Measurements from ENCODE around the gene TSPAN15.
A peak's percentile ranks its signal among the peaks of the same experiment; 100 is the strongest.

The TSPAN15 gene

DNA sequence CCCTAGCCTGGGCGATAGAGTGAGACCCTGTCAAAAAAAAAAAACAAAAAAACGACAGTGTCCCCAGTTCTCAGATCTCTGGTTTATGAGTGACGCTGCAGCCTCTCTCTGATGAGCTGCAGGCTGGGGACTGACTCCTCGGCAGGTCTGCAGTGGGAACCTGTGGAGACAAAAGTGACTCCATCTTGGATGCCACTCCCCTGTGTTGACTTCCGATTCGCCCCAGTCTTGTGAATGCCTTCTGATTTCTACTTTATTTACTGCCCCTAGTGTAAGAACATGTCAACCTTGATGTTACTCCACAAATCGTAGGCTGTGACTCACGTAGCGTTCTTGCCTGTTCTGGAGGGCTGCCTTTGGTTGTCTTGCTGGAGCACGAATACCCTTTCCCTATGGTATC, 40.8 kb upstream of the TSPAN15 start:
- no peak overlapping the region for H3K4me3 ChIP-seq (ENCODE audit: low read length)
- H3K4me1 ChIP-seq (ENCODE audit: control insufficient read depth, low read length), result peaks cover 22% of the 10 kb centered on the region
- H3K27ac ChIP-seq (ENCODE audit: low read depth, low read length), result no peak overlapping the region
- TF ChIP-seq, protein P1, sequence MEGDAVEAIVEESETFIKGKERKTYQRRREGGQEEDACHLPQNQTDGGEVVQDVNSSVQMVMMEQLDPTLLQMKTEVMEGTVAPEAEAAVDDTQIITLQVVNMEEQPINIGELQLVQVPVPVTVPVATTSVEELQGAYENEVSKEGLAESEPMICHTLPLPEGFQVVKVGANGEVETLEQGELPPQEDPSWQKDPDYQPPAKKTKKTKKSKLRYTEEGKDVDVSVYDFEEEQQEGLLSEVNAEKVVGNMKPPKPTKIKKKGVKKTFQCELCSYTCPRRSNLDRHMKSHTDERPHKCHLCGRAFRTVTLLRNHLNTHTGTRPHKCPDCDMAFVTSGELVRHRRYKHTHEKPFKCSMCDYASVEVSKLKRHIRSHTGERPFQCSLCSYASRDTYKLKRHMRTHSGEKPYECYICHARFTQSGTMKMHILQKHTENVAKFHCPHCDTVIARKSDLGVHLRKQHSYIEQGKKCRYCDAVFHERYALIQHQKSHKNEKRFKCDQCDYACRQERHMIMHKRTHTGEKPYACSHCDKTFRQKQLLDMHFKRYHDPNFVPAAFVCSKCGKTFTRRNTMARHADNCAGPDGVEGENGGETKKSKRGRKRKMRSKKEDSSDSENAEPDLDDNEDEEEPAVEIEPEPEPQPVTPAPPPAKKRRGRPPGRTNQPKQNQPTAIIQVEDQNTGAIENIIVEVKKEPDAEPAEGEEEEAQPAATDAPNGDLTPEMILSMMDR (IDR thresholded peaks at IDR 0.05; ENCODE audit: low read depth, low read length, poor library complexity, severe bottlenecking), result no peak
- no peak for TF ChIP-seq EZH2phosphoT487 (IDR thresholded peaks at IDR 0.05; ENCODE audit: borderline replicate concordance, low read length)
- H3K9me3 ChIP-seq (ENCODE audit: control insufficient read depth, insufficient read depth, low read length), result no peaks in the 10 kb centered on the region
- no peaks in the 10 kb centered on the region for H3K27me3 ChIP-seq (ENCODE audit: control insufficient read depth, low read length)
- H3K9me2 ChIP-seq (replicated peaks; ENCODE audit: control insufficient read depth, low read length), result no peaks in the 10 kb centered on the region
- H3F3A ChIP-seq (ENCODE audit: control insufficient read depth, insufficient read depth), result no peaks in the 10 kb centered on the region
- no peak overlapping the region for H3K4me2 ChIP-seq (ENCODE audit: low read length)
- no peaks in the 10 kb centered on the region for H4K20me1 ChIP-seq (ENCODE audit: control insufficient read depth, insufficient read depth, low read depth, low read length)
- H3K36me3 ChIP-seq (ENCODE audit: control insufficient read depth, low read length), result no peaks in the 10 kb centered on the region
- no peaks in the 10 kb centered on the region for H3K79me2 ChIP-seq (ENCODE audit: control insufficient read depth, low read length)

DNA sequence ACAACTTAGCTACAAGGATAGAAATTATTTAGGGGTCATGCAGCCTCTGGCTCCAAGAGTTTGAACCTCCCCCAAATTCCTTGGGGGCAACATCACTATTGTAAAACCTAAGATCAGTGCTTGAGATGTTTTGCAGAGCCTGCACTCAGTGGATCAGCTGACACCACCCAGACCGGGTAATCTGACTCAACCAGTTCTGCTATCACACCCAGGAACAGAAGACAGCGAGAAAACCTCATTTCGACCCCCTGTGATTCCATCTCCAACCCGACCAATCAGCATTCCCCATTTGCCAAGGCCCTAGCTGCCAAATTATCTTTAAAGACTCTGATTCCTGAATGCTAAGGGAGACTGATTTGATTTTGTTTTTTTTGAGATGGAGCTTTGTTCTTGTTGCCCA, 39.8 kb upstream of the TSPAN15 start:
- no peak for TF ChIP-seq EZH2phosphoT487 (IDR thresholded peaks at IDR 0.05; ENCODE audit: borderline replicate concordance, low read length)
- TF ChIP-seq, protein P1 (IDR thresholded peaks at IDR 0.05; ENCODE audit: low read depth, low read length, poor library complexity, severe bottlenecking), result no peak
- no peak overlapping the region for H3K4me2 ChIP-seq (ENCODE audit: low read length)
- no peaks in the 10 kb centered on the region for H3K79me2 ChIP-seq (ENCODE audit: control insufficient read depth, low read length)
- H3K4me3 ChIP-seq (ENCODE audit: low read length), result no peak overlapping the region
- H3K9me3 ChIP-seq (ENCODE audit: control insufficient read depth, insufficient read depth, low read length), result no peaks in the 10 kb centered on the region
- no peaks in the 10 kb centered on the region for H3K27me3 ChIP-seq (ENCODE audit: control insufficient read depth, low read length)
- no peaks in the 10 kb centered on the region for H3K9me2 ChIP-seq (replicated peaks; ENCODE audit: control insufficient read depth, low read length)
- H3K36me3 ChIP-seq (ENCODE audit: control insufficient read depth, low read length), result no peaks in the 10 kb centered on the region
- peaks cover 22% of the 10 kb centered on the region for H3K4me1 ChIP-seq (ENCODE audit: control insufficient read depth, low read length)
- H3K27ac ChIP-seq (ENCODE audit: low read depth, low read length), result no peak overlapping the region
- H4K20me1 ChIP-seq (ENCODE audit: control insufficient read depth, insufficient read depth, low read depth, low read length), result no peaks in the 10 kb centered on the region
- H3F3A ChIP-seq (ENCODE audit: control insufficient read depth, insufficient read depth), result no peaks in the 10 kb centered on the region

DNA sequence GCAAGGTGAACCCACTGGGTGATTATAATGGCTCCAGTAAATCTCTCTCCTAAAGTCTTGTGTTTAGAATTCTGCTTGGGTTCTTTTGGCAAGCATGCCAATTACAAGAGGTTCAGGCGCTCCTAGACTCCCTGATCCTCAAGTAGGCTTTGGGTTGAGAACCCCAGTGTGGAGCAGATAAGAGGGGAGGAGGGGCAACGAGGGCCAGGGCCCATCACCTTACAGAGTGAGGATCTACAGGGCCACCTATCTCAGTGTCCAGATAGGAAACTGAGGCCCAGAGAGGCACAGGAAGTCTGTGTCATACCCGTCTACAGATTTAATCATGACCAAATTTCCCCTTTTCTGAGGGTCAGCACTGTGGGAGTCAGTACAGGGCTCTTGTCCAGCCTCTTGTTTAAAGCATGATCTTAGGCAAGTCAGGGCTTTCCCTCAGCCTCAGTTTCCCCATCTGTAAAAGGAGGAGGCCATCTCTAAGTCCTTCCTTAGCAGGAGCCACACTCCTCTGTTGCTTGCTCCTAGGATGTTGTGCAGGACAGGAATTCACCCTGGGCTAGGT, 39.0 kb upstream of the TSPAN15 start:
- no peak for TF ChIP-seq EZH2phosphoT487 (IDR thresholded peaks at IDR 0.05; ENCODE audit: borderline replicate concordance, low read length)
- no peaks in the 10 kb centered on the region for H3K36me3 ChIP-seq (ENCODE audit: control insufficient read depth, low read length)
- H3K4me3 ChIP-seq (ENCODE audit: low read length), result no peak overlapping the region
- no peaks in the 10 kb centered on the region for H4K20me1 ChIP-seq (ENCODE audit: control insufficient read depth, insufficient read depth, low read depth, low read length)
- no peaks in the 10 kb centered on the region for H3K9me2 ChIP-seq (replicated peaks; ENCODE audit: control insufficient read depth, low read length)
- no peak overlapping the region for H3K27ac ChIP-seq (ENCODE audit: low read depth, low read length)
- H3K27me3 ChIP-seq (ENCODE audit: control insufficient read depth, low read length), result no peaks in the 10 kb centered on the region
- H3K9me3 ChIP-seq (ENCODE audit: control insufficient read depth, insufficient read depth, low read length), result no peaks in the 10 kb centered on the region
- no peak overlapping the region for H3K4me2 ChIP-seq (ENCODE audit: low read length)
- H3K4me1 ChIP-seq (ENCODE audit: control insufficient read depth, low read length), result peaks cover 22% of the 10 kb centered on the region
- H3F3A ChIP-seq (ENCODE audit: control insufficient read depth, insufficient read depth), result no peaks in the 10 kb centered on the region
- no peaks in the 10 kb centered on the region for H3K79me2 ChIP-seq (ENCODE audit: control insufficient read depth, low read length)

DNA sequence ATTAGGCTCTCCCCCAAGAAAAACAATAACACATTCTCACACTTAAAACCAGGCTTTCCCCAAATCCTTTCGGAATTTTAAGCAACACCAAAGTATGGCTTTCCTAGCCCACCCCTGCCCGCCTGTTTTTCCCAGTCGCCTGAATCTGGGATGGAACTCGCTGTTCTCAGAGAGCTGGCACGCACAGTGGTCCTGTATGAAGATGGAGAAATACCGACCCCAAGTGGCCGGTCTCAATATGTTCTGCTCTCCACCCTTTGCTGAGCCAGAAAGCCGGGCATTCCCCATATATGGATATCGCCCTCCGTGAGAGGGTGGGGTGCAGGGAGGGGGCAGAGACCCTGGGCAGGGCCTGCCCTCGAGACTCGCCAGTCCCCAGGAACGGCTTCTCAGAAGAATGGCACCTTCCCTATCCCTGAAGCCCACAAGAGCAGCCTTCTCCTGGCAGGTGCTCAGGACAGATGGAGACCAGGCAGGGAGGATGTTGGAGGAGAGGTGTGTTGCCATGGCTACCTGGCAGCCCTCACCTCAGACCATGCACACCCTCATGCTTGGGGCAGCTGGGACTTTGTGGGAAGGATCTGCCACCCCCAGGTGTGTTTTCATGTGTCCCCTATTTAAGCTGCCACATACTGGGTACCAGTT, 37.9 kb upstream of the TSPAN15 start:
- Histone ChIP-seq H3K4me3 (ENCODE audit: low read length) (no peak overlapping the region), H3K36me3 (ENCODE audit: control insufficient read depth, low read length) (no peaks in the 10 kb centered on the region), H3F3A (ENCODE audit: control insufficient read depth, insufficient read depth) (no peaks in the 10 kb centered on the region), H3K9me3 (ENCODE audit: control insufficient read depth, insufficient read depth, low read length) (no peaks in the 10 kb centered on the region), H3K79me2 (ENCODE audit: control insufficient read depth, low read length) (no peaks in the 10 kb centered on the region), H3K27ac (ENCODE audit: low read depth, low read length) (no peak overlapping the region), H3K9me2 (replicated peaks; ENCODE audit: control insufficient read depth, low read length) (no peaks in the 10 kb centered on the region), H3K4me2 (ENCODE audit: low read length) (0 out of 2 replicates have a peak overlapping the region, but pooled peaks have one; percentile 16), H3K27me3 (ENCODE audit: control insufficient read depth, low read length) (0 out of 2 replicates have a peak, but pooled peaks cover 7% of the 10 kb centered on the region), H3K4me1 (ENCODE audit: control insufficient read depth, low read length) (peaks cover 15% of the 10 kb centered on the region), H4K20me1 (ENCODE audit: control insufficient read depth, insufficient read depth, low read depth, low read length) (no peaks in the 10 kb centered on the region)
- TF ChIP-seq, protein P1 (IDR thresholded peaks at IDR 0.05; ENCODE audit: low read depth, low read length, poor library complexity, severe bottlenecking), result peak; percentile 74
- TF ChIP-seq EZH2phosphoT487 (IDR thresholded peaks at IDR 0.05; ENCODE audit: borderline replicate concordance, low read length), result no peak

All from DOHH2 (cell line).